ENCODE results near the gene FAM53B. TPM values are rescaled to one million over a fixed set of nuclear protein-coding genes. Genes with fewer than 3 reads are reported as not detected.
A peak's percentile ranks its signal among the peaks of the same experiment; 100 is the strongest.

FAM53B gene
- total RNA-seq, 1 donor from 2014 or later = 19.3 TPM

DNA sequence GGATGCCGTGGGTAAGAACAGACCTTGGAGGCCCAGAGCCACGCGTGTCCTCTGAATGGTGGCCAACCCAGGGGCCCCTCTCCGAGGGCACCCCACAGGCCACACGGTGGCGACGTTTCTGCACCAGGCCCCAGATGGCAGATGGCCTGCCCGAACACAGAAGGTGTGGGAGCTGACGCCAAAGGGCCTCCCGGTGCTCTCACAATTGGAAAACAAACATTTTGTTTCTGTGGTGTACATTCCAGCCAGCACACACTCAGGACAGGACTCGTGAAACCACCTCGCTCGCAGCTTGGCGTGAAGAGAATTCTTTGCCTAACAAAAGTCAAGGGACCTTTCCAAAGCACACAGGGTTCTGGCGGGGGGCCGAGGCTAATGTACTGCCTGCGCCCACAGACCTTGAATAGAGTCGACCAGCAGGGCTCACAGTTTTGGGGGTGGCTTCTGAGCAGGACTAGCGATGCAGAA lies 112.1 kb downstream of the FAM53B start:
- DNase-seq (ENCODE audit: low spot score) = no peak
- H3K36me3 Mint-ChIP-seq (ENCODE audit: low read depth) = peaks cover 26% of the 10 kb centered on the region
- peaks cover 9% of the 10 kb centered on the region for H3K27me3 Mint-ChIP-seq (ENCODE audit: low read depth)
- intact Hi-C loops (cut with micrococcal nuclease) = loop anchor here (1.0 kb wide), 1 partner anchor 109 kb away; no protein-coding TSS in a partner anchor
- H3K4me3 Mint-ChIP-seq (ENCODE audit: low read depth) = no peak overlapping the region
- peaks cover 5% of the 10 kb centered on the region for H3K9me3 Mint-ChIP-seq
- peaks cover 18% of the 10 kb centered on the region for H3K4me1 Mint-ChIP-seq (ENCODE audit: low read depth)
- no peak overlapping the region for H3K27ac Mint-ChIP-seq

- H3K4me3 Mint-ChIP-seq (ENCODE audit: low read depth) = no peak overlapping the region
- H3K9me3 Mint-ChIP-seq = peaks cover 5% of the 10 kb centered on the region
- intact Hi-C loops (cut with micrococcal nuclease) = no loop called here
- peaks cover 22% of the 10 kb centered on the region for H3K4me1 Mint-ChIP-seq (ENCODE audit: low read depth)
- no peak overlapping the region for H3K27ac Mint-ChIP-seq
- no peak for DNase-seq (ENCODE audit: low spot score)
- peaks cover 9% of the 10 kb centered on the region for H3K27me3 Mint-ChIP-seq (ENCODE audit: low read depth)
- H3K36me3 Mint-ChIP-seq (ENCODE audit: low read depth) = peaks cover 22% of the 10 kb centered on the region
Measured at GRCh38 chr10:124630551-124630950, 113.6 kb downstream of the FAM53B start.

- no peak for DNase-seq (ENCODE audit: low spot score)
- intact Hi-C loops (cut with micrococcal nuclease) = no loop called here
- peaks cover 5% of the 10 kb centered on the region for H3K9me3 Mint-ChIP-seq
- H3K27ac Mint-ChIP-seq = no peak overlapping the region
- peaks cover 22% of the 10 kb centered on the region for H3K4me1 Mint-ChIP-seq (ENCODE audit: low read depth)
- H3K36me3 Mint-ChIP-seq (ENCODE audit: low read depth) = peaks cover 17% of the 10 kb centered on the region
- H3K4me3 Mint-ChIP-seq (ENCODE audit: low read depth) = no peak overlapping the region
- peaks cover 9% of the 10 kb centered on the region for H3K27me3 Mint-ChIP-seq (ENCODE audit: low read depth)
Measured at GRCh38 chr10:124629842-124630241, 114.3 kb downstream of the FAM53B start.

DNA sequence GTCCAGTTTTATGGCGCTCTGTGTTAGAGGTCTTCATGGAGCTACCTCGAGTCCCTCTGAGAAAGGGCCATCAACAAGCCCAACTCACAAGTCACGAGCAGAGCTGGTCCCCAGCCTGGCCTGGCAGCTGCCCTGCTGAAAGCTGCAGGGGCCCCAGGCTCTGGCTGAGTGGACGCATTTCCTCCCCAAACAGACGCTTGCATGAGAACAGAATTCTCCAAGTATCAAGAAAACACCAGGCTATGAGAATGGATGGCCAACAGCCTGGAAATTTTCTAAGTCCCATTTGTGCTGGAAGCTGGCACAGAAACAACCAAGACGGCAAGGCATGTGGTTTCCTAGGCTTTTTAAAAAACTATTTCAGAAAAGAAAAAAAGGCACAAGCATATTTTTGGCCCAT lies 114.8 kb downstream of the FAM53B start:
- Mint-ChIP-seq H3K4me1 (ENCODE audit: low read depth) (peaks cover 22% of the 10 kb centered on the region), H3K36me3 (ENCODE audit: low read depth) (peaks cover 13% of the 10 kb centered on the region), H3K9me3 (peaks cover under 1% of the 10 kb centered on the region), H3K27me3 (ENCODE audit: low read depth) (peaks cover 9% of the 10 kb centered on the region), H3K27ac (no peak overlapping the region), H3K4me3 (ENCODE audit: low read depth) (no peak overlapping the region)
- intact Hi-C loops (cut with micrococcal nuclease) = no loop called here
- DNase-seq (ENCODE audit: low spot score) = no peak

DNA sequence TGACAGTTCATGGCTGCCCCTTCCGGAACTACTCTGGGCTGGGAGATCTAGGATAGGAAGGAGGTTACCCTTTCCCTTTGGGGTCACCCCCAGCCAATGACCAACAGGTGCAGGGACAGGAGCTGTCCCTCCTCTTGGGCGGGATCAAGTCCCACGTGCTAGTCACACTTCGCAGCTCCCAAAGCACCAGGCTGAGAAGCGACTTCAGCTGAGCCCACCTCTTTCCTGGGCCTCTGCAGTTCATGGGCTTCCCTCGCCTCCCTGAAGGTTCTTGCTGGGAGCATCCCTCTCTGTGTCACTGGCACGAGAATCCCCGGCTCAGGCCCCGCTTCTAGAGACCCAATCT lies 115.5 kb downstream of the FAM53B start:
- H3K27me3 Mint-ChIP-seq (ENCODE audit: low read depth) = peaks cover 13% of the 10 kb centered on the region
- H3K9me3 Mint-ChIP-seq = no peaks in the 10 kb centered on the region
- intact Hi-C loops (cut with micrococcal nuclease) = no loop called here
- no peak overlapping the region for H3K27ac Mint-ChIP-seq
- peaks cover 7% of the 10 kb centered on the region for H3K36me3 Mint-ChIP-seq (ENCODE audit: low read depth)
- no peak for DNase-seq (ENCODE audit: low spot score)
- no peak overlapping the region for H3K4me3 Mint-ChIP-seq (ENCODE audit: low read depth)
- H3K4me1 Mint-ChIP-seq (ENCODE audit: low read depth) = peaks cover 22% of the 10 kb centered on the region

DNA sequence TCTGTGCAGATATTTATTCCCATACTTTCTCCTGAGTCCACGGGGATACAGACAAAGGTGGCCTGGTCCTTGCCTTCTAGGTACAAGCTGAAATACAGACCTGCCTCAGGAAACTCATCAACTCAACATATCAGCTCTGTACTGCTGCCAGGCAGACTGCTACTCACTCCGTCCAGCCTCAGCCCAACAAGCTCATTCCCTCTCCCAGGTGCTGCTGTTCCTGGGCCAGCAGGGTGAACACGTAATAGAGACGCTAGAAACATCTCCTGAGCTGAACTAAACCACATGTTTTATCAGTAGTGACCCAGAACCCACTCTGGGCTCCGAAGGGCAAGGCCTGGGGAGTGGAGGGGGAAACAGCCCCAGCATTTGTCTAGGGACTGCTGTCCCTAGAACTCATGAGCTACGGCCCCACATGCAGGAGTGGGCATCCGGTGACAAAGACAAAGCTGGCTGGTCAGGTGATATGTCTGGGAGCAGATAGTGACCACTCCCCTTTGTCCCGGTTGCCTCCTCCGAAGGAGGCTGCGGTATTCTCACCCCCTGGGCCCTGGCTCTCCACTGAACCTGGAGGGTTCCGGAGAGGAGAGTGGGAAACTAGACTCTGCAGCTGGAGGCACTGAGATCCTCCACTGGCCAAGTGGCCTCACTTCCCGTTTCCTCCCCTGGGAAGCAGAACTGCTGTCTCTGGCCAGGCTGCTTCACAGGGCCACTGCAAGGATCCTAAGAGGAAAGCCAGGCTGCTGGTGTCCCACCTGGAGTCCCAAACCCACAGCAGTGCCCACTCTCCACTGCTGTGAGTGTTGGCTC lies 116.1 kb downstream of the FAM53B start:
- intact Hi-C loops (cut with micrococcal nuclease) = loop anchor here (1.0 to 2.0 kb wide), 3 partner anchors 13 to 60 kb away; no protein-coding TSS in a partner anchor
- H3K36me3 Mint-ChIP-seq (ENCODE audit: low read depth) = peaks cover 3% of the 10 kb centered on the region
- H3K27ac Mint-ChIP-seq = no peak overlapping the region
- peaks cover 22% of the 10 kb centered on the region for H3K4me1 Mint-ChIP-seq (ENCODE audit: low read depth)
- peaks cover 12% of the 10 kb centered on the region for H3K27me3 Mint-ChIP-seq (ENCODE audit: low read depth)
- no peak for DNase-seq (ENCODE audit: low spot score)
- H3K9me3 Mint-ChIP-seq = no peaks in the 10 kb centered on the region
- H3K4me3 Mint-ChIP-seq (ENCODE audit: low read depth) = no peak overlapping the region

DNA sequence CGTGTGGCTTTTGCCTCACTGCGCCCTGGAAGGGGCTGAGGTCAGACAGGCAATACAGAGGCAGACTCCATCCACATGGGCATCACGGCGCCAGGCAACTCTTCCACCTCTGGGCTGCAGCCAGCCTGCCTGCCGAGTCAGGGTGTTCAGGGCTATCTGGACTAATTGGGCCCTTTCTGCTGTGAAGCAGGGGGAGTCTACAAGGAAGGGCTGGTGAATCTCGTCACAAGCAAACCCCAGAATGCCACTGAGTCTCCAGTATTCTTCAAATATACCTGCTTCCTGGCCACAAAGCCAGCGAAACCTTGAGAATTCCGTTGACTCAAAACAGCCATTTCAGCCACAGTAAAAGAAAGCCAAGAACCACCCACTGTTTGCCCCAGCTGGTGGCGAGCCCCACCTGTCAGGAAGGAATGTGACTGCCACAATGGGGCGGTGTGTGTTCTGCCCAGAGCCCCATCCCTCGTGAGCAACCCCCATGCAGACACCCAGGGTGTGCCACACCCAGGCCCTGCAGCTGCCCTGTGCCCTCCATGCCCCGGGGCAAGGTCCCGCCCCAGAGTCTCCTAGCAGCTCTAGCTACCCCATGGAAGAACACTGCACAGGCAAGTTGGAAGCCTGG lies 117.3 kb downstream of the FAM53B start:
- Mint-ChIP-seq H3K27ac (no peak overlapping the region), H3K4me1 (ENCODE audit: low read depth) (peaks cover 22% of the 10 kb centered on the region), H3K36me3 (ENCODE audit: low read depth) (peaks cover 7% of the 10 kb centered on the region), H3K27me3 (ENCODE audit: low read depth) (peaks cover 13% of the 10 kb centered on the region), H3K4me3 (ENCODE audit: low read depth) (no peak overlapping the region), H3K9me3 (no peaks in the 10 kb centered on the region)
- intact Hi-C loops (cut with micrococcal nuclease) = loop anchor here (1.0 to 2.0 kb wide), 3 partner anchors 13 to 61 kb away; no protein-coding TSS in a partner anchor
- DNase-seq (ENCODE audit: low spot score) = peak; percentile 46

GRCh38 chr10:124625831-124626238 lies 118.3 kb downstream of the FAM53B start:
- H3K27me3 Mint-ChIP-seq (ENCODE audit: low read depth) = peaks cover 13% of the 10 kb centered on the region
- no peak overlapping the region for H3K4me3 Mint-ChIP-seq (ENCODE audit: low read depth)
- H3K36me3 Mint-ChIP-seq (ENCODE audit: low read depth) = peaks cover 7% of the 10 kb centered on the region
- intact Hi-C loops (cut with micrococcal nuclease) = loop anchor here (2.0 kb wide), 1 partner anchor 15 kb away; no protein-coding TSS in a partner anchor
- no peak overlapping the region for H3K27ac Mint-ChIP-seq
- no peaks in the 10 kb centered on the region for H3K9me3 Mint-ChIP-seq
- H3K4me1 Mint-ChIP-seq (ENCODE audit: low read depth) = peaks cover 22% of the 10 kb centered on the region
- DNase-seq (ENCODE audit: low spot score) = no peak

DNA sequence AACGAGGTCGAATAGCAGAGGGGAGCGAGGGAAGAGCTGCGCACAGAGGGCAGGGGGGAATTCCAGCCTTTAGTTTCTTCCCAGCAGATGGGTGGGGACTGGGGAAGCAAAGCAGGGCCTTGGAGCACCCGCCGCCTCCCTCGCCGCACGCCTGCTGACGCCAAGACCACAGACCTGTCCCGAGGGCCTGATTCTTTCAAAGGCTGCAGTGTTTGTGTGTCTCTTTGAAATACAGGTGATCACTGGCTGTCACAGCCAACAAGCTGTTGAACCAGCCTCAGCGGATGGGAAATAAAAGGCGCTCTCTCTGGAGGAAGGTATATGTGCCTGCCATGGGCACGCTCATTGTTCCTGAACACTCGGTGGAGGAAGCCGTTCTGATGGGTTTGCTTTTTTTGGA lies 119.3 kb downstream of the FAM53B start:
- no peak for DNase-seq (ENCODE audit: low spot score)
- Mint-ChIP-seq H3K4me3 (ENCODE audit: low read depth) (no peak overlapping the region), H3K27ac (no peak overlapping the region), H3K4me1 (ENCODE audit: low read depth) (peaks cover 22% of the 10 kb centered on the region), H3K36me3 (ENCODE audit: low read depth) (peaks cover 7% of the 10 kb centered on the region), H3K27me3 (ENCODE audit: low read depth) (peaks cover 13% of the 10 kb centered on the region), H3K9me3 (no peaks in the 10 kb centered on the region)
- intact Hi-C loops (cut with micrococcal nuclease) = no loop called here

GRCh38 chr10:124624466-124624865 lies 119.7 kb downstream of the FAM53B start:
- Mint-ChIP-seq H3K9me3 (no peaks in the 10 kb centered on the region), H3K36me3 (ENCODE audit: low read depth) (peaks cover 6% of the 10 kb centered on the region), H3K27me3 (ENCODE audit: low read depth) (peaks cover 12% of the 10 kb centered on the region), H3K27ac (no peak overlapping the region), H3K4me1 (ENCODE audit: low read depth) (peaks cover 22% of the 10 kb centered on the region), H3K4me3 (ENCODE audit: low read depth) (no peak overlapping the region)
- no peak for DNase-seq (ENCODE audit: low spot score)
- intact Hi-C loops (cut with micrococcal nuclease) = no loop called here

DNA sequence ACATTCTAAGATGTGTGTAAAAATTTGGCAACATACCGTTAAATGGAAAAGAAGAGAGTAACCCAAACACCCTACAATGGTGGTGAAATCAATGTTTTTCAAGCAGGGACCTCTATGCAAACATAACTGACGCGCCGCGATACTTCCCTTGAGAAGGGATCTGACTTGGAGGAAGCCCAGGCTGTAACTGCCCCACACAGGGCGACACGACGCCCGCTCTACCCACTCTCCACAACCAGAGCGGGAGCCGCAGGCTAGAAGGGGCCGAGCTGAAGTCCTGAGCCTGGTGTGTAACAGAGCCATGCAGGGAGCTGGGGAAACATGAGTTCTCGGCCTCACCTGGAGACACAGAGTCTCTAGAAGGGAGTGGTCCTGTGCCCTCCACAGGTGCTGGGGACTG lies 120.2 kb downstream of the FAM53B start:
- intact Hi-C loops (cut with micrococcal nuclease) = no loop called here
- Mint-ChIP-seq H3K4me1 (ENCODE audit: low read depth) (peaks cover 19% of the 10 kb centered on the region), H3K27me3 (ENCODE audit: low read depth) (peaks cover 8% of the 10 kb centered on the region), H3K9me3 (no peaks in the 10 kb centered on the region), H3K27ac (no peak overlapping the region), H3K36me3 (ENCODE audit: low read depth) (peaks cover 6% of the 10 kb centered on the region), H3K4me3 (ENCODE audit: low read depth) (no peak overlapping the region)
- DNase-seq (ENCODE audit: low spot score) = no peak

GRCh38 chr10:124622866-124623536 lies 121.2 kb downstream of the FAM53B start:
- Mint-ChIP-seq H3K36me3 (ENCODE audit: low read depth) (peaks cover 8% of the 10 kb centered on the region), H3K4me1 (ENCODE audit: low read depth) (peaks cover 17% of the 10 kb centered on the region), H3K27ac (no peak overlapping the region), H3K9me3 (no peaks in the 10 kb centered on the region), H3K4me3 (ENCODE audit: low read depth) (no peak overlapping the region), H3K27me3 (ENCODE audit: low read depth) (peaks cover 8% of the 10 kb centered on the region)
- no peak for DNase-seq (ENCODE audit: low spot score)
- intact Hi-C loops (cut with micrococcal nuclease) = no loop called here

- H3K9me3 Mint-ChIP-seq = no peaks in the 10 kb centered on the region
- no peak for DNase-seq (ENCODE audit: low spot score)
- H3K27ac Mint-ChIP-seq = no peak overlapping the region
- H3K4me1 Mint-ChIP-seq (ENCODE audit: low read depth) = peaks cover 9% of the 10 kb centered on the region
- H3K4me3 Mint-ChIP-seq (ENCODE audit: low read depth) = no peak overlapping the region
- peaks cover 6% of the 10 kb centered on the region for H3K27me3 Mint-ChIP-seq (ENCODE audit: low read depth)
- intact Hi-C loops (cut with micrococcal nuclease) = no loop called here
- peaks cover 12% of the 10 kb centered on the region for H3K36me3 Mint-ChIP-seq (ENCODE audit: low read depth)
Measured at GRCh38 chr10:124622158-124622557, 122.0 kb downstream of the FAM53B start.
